ENCODE measurements around the gene CBX3. TPM values are rescaled to one million over a fixed set of nuclear protein-coding genes. Genes with fewer than 3 reads are reported as not detected.

CBX3 gene
- total RNA-seq, 1 donor from 2014 or later = 52.1 TPM

- TF ChIP-seq CTCF (IDR thresholded peaks at IDR 0.05) (no peak), POLR2A (IDR thresholded peaks at IDR 0.05) (no peak)
- Histone ChIP-seq H3K27ac (no peak overlapping the region), H3K27me3 (no peaks in the 10 kb centered on the region), H3K4me1 (no peaks in the 10 kb centered on the region), H3K4me3 (no peak overlapping the region), H3K9me3 (no peaks in the 10 kb centered on the region), H3K36me3 (no peaks in the 10 kb centered on the region)
- no peak for DNase-seq (ENCODE audit: extremely low spot score in 2 of 2)
- intact Hi-C loops (cut with DNase I) = no loop called here
These were observed 21.6 kb upstream of the CBX3 start for GRCh38 chr7:26179826-26180497.

GRCh38 chr7:26180792-26181198, 20.8 kb upstream of the CBX3 start:
- intact Hi-C loops (cut with DNase I) = no loop called here
- no peaks in the 10 kb centered on the region for H3K27me3 ChIP-seq
- H3K4me3 ChIP-seq = no peak overlapping the region
- no peak overlapping the region for H3K27ac ChIP-seq
- no peak for DNase-seq (ENCODE audit: extremely low spot score in 2 of 2)
- no peaks in the 10 kb centered on the region for H3K9me3 ChIP-seq
- no peak for TF ChIP-seq CTCF (IDR thresholded peaks at IDR 0.05)
- H3K4me1 ChIP-seq = no peaks in the 10 kb centered on the region
- H3K36me3 ChIP-seq = no peaks in the 10 kb centered on the region

GRCh38 chr7:26181474-26182227, 19.9 kb upstream of the CBX3 start:
- Histone ChIP-seq H3K4me3 (no peak overlapping the region), H3K36me3 (no peaks in the 10 kb centered on the region), H3K27me3 (no peaks in the 10 kb centered on the region), H3K9me3 (no peaks in the 10 kb centered on the region), H3K4me1 (no peaks in the 10 kb centered on the region), H3K27ac (no peak overlapping the region)
- no peak for DNase-seq (ENCODE audit: extremely low spot score in 2 of 2)
- TF ChIP-seq CTCF (IDR thresholded peaks at IDR 0.05) (no peak), POLR2AphosphoS5 (IDR thresholded peaks at IDR 0.05; ENCODE audit: insufficient read depth in 1 of 2, low read depth in 1 of 2) (no peak), POLR2A (IDR thresholded peaks at IDR 0.05) (no peak)
- intact Hi-C loops (cut with DNase I) = no loop called here

- intact Hi-C loops (cut with DNase I) = no loop called here
These were observed 19.3 kb upstream of the CBX3 start for GRCh38 chr7:26182283-26182682.

More at GRCh38 chr7:26182283-26182682, 19.3 kb upstream of the CBX3 start:
- Histone ChIP-seq H3K9me3 (no peaks in the 10 kb centered on the region), H3K36me3 (no peaks in the 10 kb centered on the region), H3K4me1 (no peaks in the 10 kb centered on the region), H3K4me3 (no peak overlapping the region), H3K27ac (no peak overlapping the region), H3K27me3 (no peaks in the 10 kb centered on the region)
- no peak for TF ChIP-seq CTCF (IDR thresholded peaks at IDR 0.05)
- no peak for DNase-seq (ENCODE audit: extremely low spot score in 2 of 2)

Data from vagina (tissue), 2 donors.